WI38 (cell line): Measurements from ENCODE around the gene PDZD4.

Source experiments
- H3K4me3 ChIP-seq: 2 replicates; pipeline ENCODE4 v1.5.1; 2011; ENCODE audit warnings: low read depth, mild to moderate bottlenecking, control low read depth, low read length
- CTCF ChIP-seq: IDR thresholded peaks from 2 replicates; pipeline ENCODE4 v1.5.1; 2012; ENCODE audit warnings: low read depth, mild to moderate bottlenecking, control low read depth, low read length

PDZD4 gene

DNA sequence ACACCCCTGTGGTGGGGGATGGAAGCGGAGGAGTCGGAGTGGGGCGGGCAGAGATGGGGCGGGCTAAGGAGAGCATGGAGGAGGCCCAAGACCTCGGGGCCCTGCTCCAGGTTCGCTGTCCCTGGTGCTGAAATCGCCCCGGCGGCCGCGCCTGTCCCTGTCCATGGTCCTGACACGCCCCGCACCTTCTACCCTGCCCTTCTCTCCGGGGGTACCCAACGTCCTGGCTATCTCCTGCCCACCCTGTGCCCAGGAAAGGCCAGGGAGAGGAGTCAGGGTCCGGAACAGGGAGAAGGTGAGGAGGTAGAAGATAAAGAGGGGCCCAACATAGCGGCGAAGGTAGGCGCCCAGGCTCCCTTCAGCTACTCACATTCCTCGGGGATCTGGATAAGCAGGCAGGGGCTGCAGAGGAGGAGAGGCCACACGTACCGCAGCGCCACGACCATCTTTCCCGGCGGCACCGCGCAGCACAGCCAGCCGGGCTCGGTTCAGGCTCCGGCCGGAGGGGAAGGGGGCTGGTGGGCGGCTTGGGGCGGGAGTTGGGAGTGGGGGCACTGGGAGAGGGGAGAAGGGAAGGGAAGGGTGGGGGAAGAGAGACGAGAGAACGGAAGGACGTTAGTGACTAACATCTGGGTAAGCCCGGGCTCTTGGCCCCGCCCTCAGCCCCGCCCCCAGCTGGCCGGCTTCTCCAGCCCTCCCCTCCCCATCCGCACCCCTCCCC, 45.2 kb upstream of the PDZD4 start:
- no peak overlapping the region for H3K4me3 ChIP-seq
- no peak for TF ChIP-seq CTCF

DNA sequence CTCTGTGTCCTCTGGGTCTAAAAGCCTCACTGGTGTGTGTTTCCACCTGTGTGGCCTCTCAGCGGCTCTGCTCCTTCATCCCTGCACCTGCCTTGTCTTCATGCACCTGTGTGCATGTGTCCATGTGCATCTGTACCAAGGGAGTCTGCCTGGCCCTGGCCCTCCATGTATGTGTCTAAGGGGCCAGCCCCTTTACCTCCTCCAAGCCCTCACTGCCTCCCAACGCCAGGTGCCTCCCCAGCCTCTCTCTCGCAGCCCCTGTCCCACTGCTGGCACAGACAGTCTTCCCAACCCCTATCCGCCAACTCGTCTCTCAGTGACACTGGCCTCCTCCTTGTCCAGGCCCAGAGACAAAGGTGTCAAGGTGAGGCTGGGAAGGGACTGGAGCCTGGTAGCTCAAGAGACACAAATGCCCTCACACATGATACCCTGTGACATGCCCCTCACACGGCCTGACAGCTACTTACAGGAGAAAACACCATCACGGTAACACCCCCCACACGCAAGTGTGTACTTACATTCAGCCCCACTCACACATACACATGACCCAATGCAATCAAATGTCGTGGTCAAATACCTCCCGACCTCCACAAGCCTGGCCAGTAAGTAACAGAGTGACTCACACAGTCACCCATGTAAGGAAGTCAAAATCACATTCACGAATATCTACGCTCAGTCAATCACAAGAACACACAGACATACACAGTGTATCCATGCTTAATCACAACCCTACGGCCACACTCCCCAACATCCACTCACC, 44.2 kb upstream of the PDZD4 start:
- TF ChIP-seq CTCF: no peak
- H3K4me3 ChIP-seq: no peak overlapping the region

DNA sequence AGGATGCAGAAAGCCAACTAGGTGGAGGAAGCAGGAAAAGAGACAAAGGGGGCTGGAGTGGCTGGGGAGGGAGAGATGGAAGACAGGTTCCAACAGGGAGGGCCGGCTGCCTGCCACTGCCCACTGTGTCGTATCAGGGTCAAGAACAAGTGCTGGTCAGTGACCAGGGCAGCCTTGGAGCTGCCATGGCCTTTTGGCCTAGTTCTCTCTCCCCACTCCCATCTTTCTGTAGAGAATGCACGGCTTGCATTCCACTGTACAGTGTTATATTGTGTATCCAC, 43.7 kb upstream of the PDZD4 start:
- no peak for TF ChIP-seq CTCF

DNA sequence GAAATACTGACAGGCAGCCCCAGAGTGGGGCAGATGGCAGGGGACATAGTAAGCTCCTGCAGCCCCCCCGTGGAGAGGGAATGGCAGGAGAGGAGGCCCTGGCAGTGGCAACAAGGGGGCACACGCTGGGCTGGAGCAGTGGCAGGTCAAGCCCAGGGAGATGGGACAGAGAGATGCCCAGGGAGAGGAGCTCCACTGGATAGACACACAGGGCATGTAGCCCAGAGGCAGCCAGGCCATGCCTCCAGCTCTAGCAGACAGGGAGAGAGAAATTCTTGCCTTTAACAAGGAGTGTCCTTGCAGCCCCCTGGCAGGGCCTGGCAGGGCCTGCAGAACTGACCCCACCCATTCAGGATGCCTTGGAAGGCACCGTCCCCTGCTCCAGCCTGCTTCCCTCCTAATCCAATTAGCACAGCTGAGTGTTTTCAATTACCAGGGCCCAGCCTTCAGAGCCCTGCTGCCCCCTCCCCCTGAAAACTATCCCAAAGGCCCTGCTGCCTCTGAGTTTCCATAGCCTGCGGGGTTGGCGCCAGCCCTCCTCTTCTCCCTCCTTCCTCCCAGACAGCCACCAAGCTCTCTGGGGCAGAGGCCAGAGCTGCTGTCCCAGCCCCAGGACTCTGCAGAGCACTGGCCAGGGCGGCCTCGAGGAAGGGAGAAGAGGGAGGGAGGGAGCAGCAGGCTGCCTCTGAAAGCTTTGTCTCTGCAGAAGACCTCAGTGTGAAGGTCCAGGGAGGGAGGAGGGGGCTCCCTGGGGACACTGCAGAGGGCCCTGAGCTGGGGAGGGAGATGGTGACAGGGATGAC, 43.1 kb upstream of the PDZD4 start:
- TF ChIP-seq CTCF: no peak
- no peak overlapping the region for H3K4me3 ChIP-seq

More for the DNA sequence above, 43.7 kb upstream of the PDZD4 start:
- H3K4me3 ChIP-seq: no peak overlapping the region

DNA sequence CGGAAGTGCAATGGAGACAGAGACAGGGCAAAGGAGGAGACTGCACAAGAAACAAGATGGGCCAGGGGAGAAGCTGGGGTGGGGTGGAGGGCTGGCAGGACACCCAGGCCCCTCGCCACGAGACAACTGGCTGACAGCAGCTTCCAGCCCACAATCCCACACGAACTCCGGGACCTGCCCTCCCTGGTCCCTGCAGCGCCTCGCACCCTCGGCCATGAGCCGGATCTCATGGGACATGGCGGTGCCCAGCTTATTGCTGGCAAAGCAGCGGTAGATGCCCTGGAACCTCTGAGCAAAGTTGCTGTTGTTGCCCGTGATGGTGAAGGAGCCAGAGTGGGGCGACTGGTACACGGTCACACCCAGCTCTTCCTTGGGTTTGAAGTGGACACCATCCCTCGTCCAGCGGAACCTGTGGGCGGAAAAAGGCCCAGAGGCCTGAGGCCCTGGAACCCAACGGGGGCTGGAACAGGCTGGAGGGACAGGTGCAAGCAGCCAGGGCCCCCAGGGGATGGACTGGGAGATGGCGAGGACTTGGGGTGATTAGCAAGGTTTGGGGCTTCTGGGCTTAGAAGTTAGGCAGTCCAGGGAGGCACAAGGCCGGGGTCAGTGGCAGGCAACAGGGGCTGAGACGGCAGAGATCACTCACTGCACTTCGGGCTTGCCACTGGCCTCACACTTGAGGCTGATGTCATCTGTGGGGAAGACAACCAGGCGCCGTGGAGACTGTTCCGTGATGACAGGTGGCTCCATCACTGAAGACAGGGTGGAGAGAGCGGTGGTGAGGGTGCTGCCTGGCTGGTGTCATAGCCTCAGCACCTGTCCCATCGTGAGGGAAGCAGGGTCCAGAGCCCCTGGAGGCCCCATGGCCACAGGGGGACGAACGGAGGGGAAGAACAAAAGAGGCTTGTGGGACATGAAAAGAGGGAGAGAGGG, 41.9 kb upstream of the PDZD4 start:
- no peak overlapping the region for H3K4me3 ChIP-seq
- no peak for TF ChIP-seq CTCF

DNA sequence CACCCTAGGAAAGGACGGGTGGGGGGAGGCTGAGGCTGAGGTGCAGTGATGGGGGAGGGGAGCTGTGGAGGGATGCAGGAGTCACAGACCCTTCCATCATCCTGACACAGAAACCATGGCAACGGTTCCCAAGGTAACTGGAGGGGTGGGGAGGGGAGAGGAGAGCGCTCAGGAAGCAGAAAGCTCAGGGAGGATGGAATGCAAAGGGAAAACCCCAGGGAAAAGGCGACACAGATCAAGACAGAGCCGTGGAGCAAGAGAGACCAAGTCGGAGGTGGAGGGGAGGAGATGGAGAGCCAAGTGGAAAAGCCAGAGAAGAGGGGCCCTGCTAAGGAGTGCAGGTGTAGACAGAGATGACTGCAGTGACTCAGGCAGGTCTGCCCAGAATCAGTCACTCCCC, 41.1 kb upstream of the PDZD4 start:
- no peak for TF ChIP-seq CTCF
- H3K4me3 ChIP-seq: no peak overlapping the region
